HepG2 (cell line): ENCODE measurements around the gene ADGRL2. TPM values are rescaled to one million over a fixed set of nuclear protein-coding genes. Genes with fewer than 3 reads are reported as not detected.

Source experiments
- ATAC-seq: fragments of 200-7000 bp; cut with Tn5 transposase; 3 replicates; pipeline ENCODE4 v1.9.1; 2020; ENCODE audit warnings: mild to moderate bottlenecking, moderate library complexity
- BruUV-seq: library from RNA; stranded (reverse); fragments of 400-500 nt; replicated peaks from 2 replicates; lab custom pipeline; 2021; lab: Mats Ljungman, UMichigan
- CTCF ChIA-PET: fragments of 300-600 bp; formaldehyde crosslinking; extraction: SDS; loops from one replicate; lab custom pipeline; 2021; ENCODE audit warnings: low total read pairs, inconsistent platforms, low intra/inter-chr PET ratio; lab: Yijun Ruan, JAX
- POLR2A ChIA-PET: fragments of 350-600 bp; sonication (Branson Sonifier 250); formaldehyde crosslinking; loops from one replicate; lab custom pipeline; 2020; ENCODE audit warnings: antibody characterized with exemption, inconsistent platforms; lab: Yijun Ruan, JAX
- DNase-seq: peaks from one replicate; pipeline ENCODE4 v3.0.0-alpha.2; 2015; ENCODE audit warnings: low spot score
- FAIRE-seq: peaks from 3 replicates; lab custom pipeline; 2011; peaks lifted over from hg19 to GRCh38; lab: Jason Lieb, UNC
- H2AFZ ChIP-seq: one replicate; pipeline ENCODE4 v1.6.1; 2011; ENCODE audit warnings: low read length, inconsistent platforms
- H3K27ac ChIP-seq: fragments of 300-600 bp; 3 replicates; pipeline ENCODE4 v1.8.0; 2011; ENCODE audit warnings: mixed run types, mild to moderate bottlenecking, mixed read lengths, low read length, inconsistent platforms; ENCODE audit not compliant: insufficient read depth; ENCODE audit errors: extremely low read length
- H3K27me3 ChIP-seq, 2 experiments: fragments of 200-600 bp in 1 of 2; 2 replicates in 1 of 2; 3 replicates in 1 of 2; pipeline versions ENCODE4 v1.6.0 to v1.8.0; 2011; ENCODE audit warnings: low read length in 2 of 2, mild to moderate bottlenecking in 2 of 2, moderate library complexity in 2 of 2, inconsistent platforms in 1 of 2; ENCODE audit not compliant: insufficient read depth in 2 of 2, control insufficient read depth in 1 of 2
- H3K36me3 ChIP-seq, 2 experiments: fragments of 200-600 bp in 1 of 2; replicated peaks in 1 of 2; 2 replicates in 1 of 2; 3 replicates in 1 of 2; pipeline versions ENCODE4 v1.5.1 to v1.8.0; 2011; ENCODE audit warnings: low read length in 2 of 2, inconsistent platforms in 1 of 2; ENCODE audit not compliant: insufficient read depth in 2 of 2, control insufficient read depth in 1 of 2
- H3K4me1 ChIP-seq: 2 replicates; pipeline ENCODE4 v1.5.1; 2012; ENCODE audit warnings: low read length, inconsistent platforms; ENCODE audit not compliant: insufficient read depth
- H3K4me2 ChIP-seq: 2 replicates; pipeline ENCODE4 v1.6.0; 2011; ENCODE audit warnings: low read depth, low read length, inconsistent platforms
- H3K4me3 ChIP-seq, 3 experiments: fragments of 200-600 bp in 1 of 3; sonication (generic), shearing (Covaris generic) in 1 of 3; replicated peaks in 1 of 3; 2 replicates each; pipeline ENCODE4 v1.5.1; 2011 to 2016; ENCODE audit warnings: low read length in 3 of 3, inconsistent platforms in 2 of 3, low read depth in 2 of 3, mild to moderate bottlenecking in 2 of 3, control low read depth in 1 of 3, mixed read lengths in 1 of 3; ENCODE audit not compliant: insufficient read depth in 1 of 3
- H3K79me2 ChIP-seq: one replicate; pipeline ENCODE4 v1.6.1; 2011; ENCODE audit warnings: low read length, inconsistent platforms; ENCODE audit not compliant: insufficient read depth
- H3K9ac ChIP-seq: 2 replicates; pipeline ENCODE4 v1.6.0; 2011; ENCODE audit warnings: mild to moderate bottlenecking, low read depth, low read length, inconsistent platforms; ENCODE audit not compliant: insufficient read depth
- H3K9me3 ChIP-seq: 2 replicates; pipeline ENCODE4 v1.5.1; 2012; ENCODE audit warnings: mild to moderate bottlenecking, low read length
- H4K20me1 ChIP-seq: 2 replicates; pipeline ENCODE4 v1.6.0; 2011; ENCODE audit warnings: inconsistent platforms, mild to moderate bottlenecking, low read length, moderate library complexity; ENCODE audit not compliant: insufficient read depth
- ADNP ChIP-seq: sonication (generic); formaldehyde crosslinking; IDR thresholded peaks from 2 replicates; pipeline ENCODE4 v1.4.0; 2020; ENCODE audit warnings: missing genetic modification reagents
- ERF ChIP-seq: IDR thresholded peaks from 2 replicates; pipeline ENCODE4 v1.6.1; 2018; ENCODE audit warnings: missing biosample characterization, missing genetic modification reagents
- FOXO1 ChIP-seq: sonication (generic); formaldehyde crosslinking; IDR thresholded peaks from 2 replicates; pipeline ENCODE4 v1.4.0; 2020; ENCODE audit warnings: missing genetic modification reagents
- NFATC3 ChIP-seq: sonication (generic); formaldehyde crosslinking; IDR thresholded peaks from 2 replicates; pipeline ENCODE4 v1.5.1; 2020; ENCODE audit warnings: mild to moderate bottlenecking, missing genetic modification reagents
- NONO ChIP-seq, 2 experiments: fragments of 450-650 bp in 1 of 2; sonication (generic) in 1 of 2; formaldehyde crosslinking in 1 of 2; IDR thresholded peaks in 1 of 2; conservative IDR thresholded peaks in 1 of 2; 2 replicates each; pipeline versions ENCODE4 v1.6.1 to v1.8.0; 2017 to 2022; ENCODE audit warnings: mild to moderate bottlenecking in 1 of 2, missing genetic modification reagents in 1 of 2, moderate library complexity in 1 of 2
- PTBP1 ChIP-seq: fragments of 200-400 bp; formaldehyde crosslinking; IDR thresholded peaks from 2 replicates; pipeline ENCODE4 v1.6.1; 2018; ENCODE audit warnings: low read length, low read depth; ENCODE audit not compliant: poor library complexity, severe bottlenecking
- SAP130 ChIP-seq: IDR thresholded peaks from 2 replicates; pipeline ENCODE4 v1.6.1; 2016; ENCODE audit warnings: low read depth
- ZFX ChIP-seq: sonication (generic); formaldehyde crosslinking; IDR thresholded peaks from 2 replicates; pipeline ENCODE4 v1.4.0; 2020; ENCODE audit warnings: mild to moderate bottlenecking, low read depth, missing genetic modification reagents, moderate library complexity
- ZNF101 ChIP-seq: sonication (generic); formaldehyde crosslinking; IDR thresholded peaks from 2 replicates; pipeline ENCODE4 v1.4.0; 2020; ENCODE audit warnings: mild to moderate bottlenecking, low read depth, missing genetic modification reagents, borderline replicate concordance
- ZNF343 ChIP-seq: sonication (generic); formaldehyde crosslinking; IDR thresholded peaks from 2 replicates; pipeline ENCODE4 v1.4.0; 2020; ENCODE audit warnings: mild to moderate bottlenecking, missing genetic modification reagents
- ZNF652 ChIP-seq: IDR thresholded peaks from 2 replicates; pipeline ENCODE4 v1.6.1; 2016; ENCODE audit warnings: low read depth, borderline replicate concordance
- WGBS: methylation state at CpG from one replicate; pipeline ENCODE4 v1.1.6; 2017; ENCODE audit warnings: low lambda C conversion rate; 5-methylcytosine and 5-hydroxymethylcytosine counted together
- in situ Hi-C: cut with HindIII; loops from 2 replicates; pipeline ENCODE4 v1.10.0; 2017; ENCODE audit warnings: low pct_unique_long_range_greater_than_20kb; ENCODE audit not compliant: extremely low pct_ligation_motif_present
- intact Hi-C: fragments of 100-400 bp; cut with micrococcal nuclease; formaldehyde crosslinking; loops from one replicate; pipeline ENCODE4 v1.10.0; 2022; ENCODE audit not compliant: unreplicated experiment
- polyA plus RNA-seq, 8 experiments: library from polyadenylated mRNA; depleted of rRNA in 3 of 8; stranded (reverse) in 7 of 8; unstranded in 1 of 8; fragments of >200 nt; fragmentation: Illumina TruSeq in 4 of 8; extraction: Trizol in 4 of 8; gene quantifications; 2 replicates each; pipeline versions ENCODE4 v1.2.1 to v1.2.3, GENCODE V29; 2011 to 2016; ENCODE audit warnings: low read depth in 4 of 8, missing spikeins in 1 of 8, mixed read lengths in 1 of 8; ENCODE audit not compliant: insufficient read depth in 1 of 8
- total RNA-seq, 5 experiments: library from RNA; depleted of rRNA; stranded (reverse); fragments of >200 nt; fragmentation: Illumina TruSeq; extraction: Trizol; gene quantifications; 2 replicates each; pipeline ENCODE4 v1.2.3, GENCODE V29; 2016; ENCODE audit warnings: low read depth in 1 of 5
- TF ChIP-seq, protein P1 (sequence below): fragments of 450-650 bp; IDR thresholded peaks from 2 replicates; pipeline ENCODE4 v1.6.1; 2017; ENCODE audit warnings: mild to moderate bottlenecking
- TF ChIP-seq, protein P2 (sequence below): IDR thresholded peaks from 2 replicates; pipeline ENCODE4 v1.6.1; 2016; ENCODE audit warnings: missing biosample characterization, missing genetic modification reagents, low read depth

The ADGRL2 gene
- total and polyA plus RNA-seq, 2 of the 13 experiments (the other 11 are each of a cell fraction or from before 2014, with no cell fraction given): 15.3 to 31.6 TPM

DNA sequence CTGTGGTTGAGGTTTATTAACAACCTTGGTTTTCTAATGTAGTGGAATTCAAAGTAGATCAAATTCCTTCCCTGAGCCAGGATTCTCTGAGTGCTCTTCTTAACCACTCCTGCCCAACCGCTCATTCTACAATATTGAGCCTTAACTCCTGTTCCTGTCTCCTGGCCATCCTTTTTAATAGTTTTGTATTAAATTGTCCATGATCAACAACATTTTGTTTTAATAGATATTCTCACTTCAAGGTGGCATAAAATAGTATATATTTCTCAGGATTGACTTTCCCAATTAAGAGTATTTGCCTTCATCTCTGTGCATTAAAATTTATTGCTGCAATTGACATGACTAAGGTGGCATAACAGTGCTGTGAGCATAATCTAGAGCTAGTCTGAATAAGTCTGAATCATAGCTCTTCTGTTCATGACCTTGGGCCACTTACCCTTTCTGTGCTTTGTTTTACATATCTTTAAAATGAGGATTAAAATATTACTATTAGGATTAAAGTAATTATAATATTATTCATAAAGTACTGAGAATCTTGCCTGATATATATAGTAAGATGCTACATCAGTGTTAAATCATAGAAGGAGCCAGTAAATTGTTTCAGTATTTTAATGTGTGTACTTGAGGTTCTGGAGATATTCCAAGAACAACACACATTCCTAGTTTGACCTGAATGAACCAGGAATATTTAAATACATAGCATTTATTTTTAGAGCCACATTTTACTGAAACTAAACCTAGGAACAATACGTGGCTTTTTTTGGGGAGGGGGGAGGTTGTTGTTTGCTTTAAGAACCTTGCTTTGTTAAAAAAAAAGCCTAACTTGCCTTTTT is 76.4 kb downstream of the ADGRL2 start:
- DNase-seq (no peak), ATAC-seq (no peak), FAIRE-seq (no peak)
- Histone ChIP-seq H3K9me3 (no peaks in the 10 kb centered on the region; the same call in 1 of the 2 replicates), H3K79me2 (no peaks in the 10 kb centered on the region), H2AFZ (no peak overlapping the region), H3K27me3 (no peaks in the 10 kb centered on the region), H4K20me1 (no peaks in the 10 kb centered on the region), H3K9ac (no peak overlapping the region), H3K36me3 (no peaks in the 10 kb centered on the region), H3K4me2 (no peak overlapping the region), H3K4me1 (no peaks in the 10 kb centered on the region), H3K4me3 (no peak overlapping the region), H3K27ac (no peak overlapping the region)
- in situ Hi-C loops (no loop called here), intact Hi-C loops (no loop called here)
- POLR2A ChIA-PET: no interaction called here
- 51% methylated on average over 2 of the region's 2 CpGs for WGBS
- TF ChIP-seq ZNF101 (CRISPR knock-in tag) (no peak), NFATC3 (CRISPR knock-in tag) (no peak), ZNF652 (no peak), ERF (CRISPR knock-in tag) (no peak), ZFX (CRISPR knock-in tag) (no peak), ADNP (CRISPR knock-in tag) (no peak), NONO (IDR thresholded peaks at IDR 0.05) (no peak), NONO (CRISPR knock-in tag; conservative IDR thresholded peaks at IDR 0.05) (no peak), PTBP1 (no peak), SAP130 (CRISPR knock-in tag) (no peak), ZNF343 (CRISPR knock-in tag) (no peak), FOXO1 (CRISPR knock-in tag) (no peak)
- TF ChIP-seq, protein P1, sequence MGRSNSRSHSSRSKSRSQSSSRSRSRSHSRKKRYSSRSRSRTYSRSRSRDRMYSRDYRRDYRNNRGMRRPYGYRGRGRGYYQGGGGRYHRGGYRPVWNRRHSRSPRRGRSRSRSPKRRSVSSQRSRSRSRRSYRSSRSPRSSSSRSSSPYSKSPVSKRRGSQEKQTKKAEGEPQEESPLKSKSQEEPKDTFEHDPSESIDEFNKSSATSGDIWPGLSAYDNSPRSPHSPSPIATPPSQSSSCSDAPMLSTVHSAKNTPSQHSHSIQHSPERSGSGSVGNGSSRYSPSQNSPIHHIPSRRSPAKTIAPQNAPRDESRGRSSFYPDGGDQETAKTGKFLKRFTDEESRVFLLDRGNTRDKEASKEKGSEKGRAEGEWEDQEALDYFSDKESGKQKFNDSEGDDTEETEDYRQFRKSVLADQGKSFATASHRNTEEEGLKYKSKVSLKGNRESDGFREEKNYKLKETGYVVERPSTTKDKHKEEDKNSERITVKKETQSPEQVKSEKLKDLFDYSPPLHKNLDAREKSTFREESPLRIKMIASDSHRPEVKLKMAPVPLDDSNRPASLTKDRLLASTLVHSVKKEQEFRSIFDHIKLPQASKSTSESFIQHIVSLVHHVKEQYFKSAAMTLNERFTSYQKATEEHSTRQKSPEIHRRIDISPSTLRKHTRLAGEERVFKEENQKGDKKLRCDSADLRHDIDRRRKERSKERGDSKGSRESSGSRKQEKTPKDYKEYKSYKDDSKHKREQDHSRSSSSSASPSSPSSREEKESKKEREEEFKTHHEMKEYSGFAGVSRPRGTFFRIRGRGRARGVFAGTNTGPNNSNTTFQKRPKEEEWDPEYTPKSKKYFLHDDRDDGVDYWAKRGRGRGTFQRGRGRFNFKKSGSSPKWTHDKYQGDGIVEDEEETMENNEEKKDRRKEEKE: no peak
- TF ChIP-seq, protein P2, sequence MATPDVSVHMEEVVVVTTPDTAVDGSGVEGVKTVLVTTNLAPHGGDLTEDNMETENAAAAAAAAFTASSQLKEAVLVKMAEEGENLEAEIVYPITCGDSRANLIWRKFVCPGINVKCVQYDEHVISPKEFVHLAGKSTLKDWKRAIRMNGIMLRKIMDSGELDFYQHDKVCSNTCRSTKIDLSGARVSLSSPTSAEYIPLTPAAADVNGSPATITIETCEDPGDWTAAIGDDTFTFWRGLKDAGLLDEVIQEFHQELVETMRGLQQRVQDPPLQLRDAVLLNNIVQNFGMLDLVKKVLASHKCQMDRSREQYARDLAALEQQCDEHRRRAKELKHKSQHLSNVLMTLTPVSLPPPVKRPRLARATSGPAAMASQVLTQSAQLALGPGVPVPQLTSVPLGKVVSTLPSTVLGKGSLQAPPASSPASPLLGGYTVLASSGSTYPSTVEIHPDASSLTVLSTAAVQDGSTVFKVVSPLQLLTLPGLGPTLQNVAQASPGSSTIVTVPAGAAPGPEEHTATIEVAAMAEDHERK (CRISPR knock-in tag): no peak
- BruUV-seq: no TSS peak
- CTCF ChIA-PET: no interaction called here
